A549 (cell line): ENCODE results near the gene TBL1XR1. TPM values are rescaled to one million over a fixed set of nuclear protein-coding genes. Genes with fewer than 3 reads are reported as not detected.

Experiments used
- ATAC-seq, 2 experiments: fragments of 200-7000 bp in 1 of 2; fragments of >200 bp in 1 of 2; cut with Nextera tagmentation in 1 of 2; cut with Tn5 transposase in 1 of 2; 3 replicates each; pipeline versions ENCODE4 v1.8.0 to v1.9.1; 2018 to 2020; ENCODE audit warnings: mild to moderate bottlenecking in 1 of 2, moderate library complexity in 1 of 2
- CTCF ChIA-PET: fragments of 300-600 bp; sonication (Branson Sonifier 250); formaldehyde crosslinking; extraction: SDS; loops from one replicate; lab custom pipeline; 2021; ENCODE audit warnings: antibody characterized with exemption, inconsistent platforms; lab: Yijun Ruan, JAX
- POLR2A ChIA-PET: fragments of 350-600 bp; formaldehyde crosslinking; extraction: SDS; loops from one replicate; lab custom pipeline; 2021; ENCODE audit warnings: antibody characterized with exemption, inconsistent platforms; lab: Yijun Ruan, JAX
- DNase-seq, 2 experiments: peaks; one replicate each; pipeline versions ENCODE4 v3.0.0 to v3.0.0-alpha.2; 2011 to 2016; ENCODE audit warnings: low read depth in 1 of 2, low spot score in 1 of 2
- FAIRE-seq: peaks from 2 replicates; lab custom pipeline; 2011; peaks lifted over from hg19 to GRCh38; lab: Jason Lieb, UNC
- H3K27ac ChIP-seq, 2 experiments: fragments of >200 bp; sonication (Bioruptor Twin); formaldehyde crosslinking; 3 replicates each; pipeline ENCODE4 v1.5.1; 2016 to 2017
- H3K4me1 ChIP-seq: fragments of >200 bp; sonication (Bioruptor Twin); formaldehyde crosslinking; 3 replicates; pipeline ENCODE4 v1.6.1; 2016
- H3K4me2 ChIP-seq: fragments of >200 bp; sonication (Bioruptor Twin); formaldehyde crosslinking; 3 replicates; pipeline ENCODE4 v1.6.1; 2016
- H3K4me3 ChIP-seq: fragments of >200 bp; sonication (Bioruptor Twin); formaldehyde crosslinking; 3 replicates; pipeline ENCODE4 v1.5.1; 2016
- H3K9me3 ChIP-seq: fragments of >200 bp; sonication (Bioruptor Twin); formaldehyde crosslinking; 3 replicates; pipeline ENCODE4 v1.6.1; 2016
- CBX8 ChIP-seq: fragments of 200-600 bp; sonication (generic); IDR thresholded peaks from 2 replicates; pipeline ENCODE4 v1.6.1; 2016
- CHD4 ChIP-seq: fragments of 200-600 bp; sonication (generic); IDR thresholded peaks from 2 replicates; pipeline ENCODE4 v1.6.1; 2016; ENCODE audit warnings: antibody characterized with exemption, mild to moderate bottlenecking, borderline replicate concordance
- GATA3 ChIP-seq: IDR thresholded peaks from 2 replicates; pipeline ENCODE4 v1.6.1; 2012; ENCODE audit warnings: borderline replicate concordance
- HDAC2 ChIP-seq: fragments of 200-600 bp; sonication (generic); IDR thresholded peaks from 2 replicates; pipeline ENCODE4 v1.6.1; 2016
- HOXA7 ChIP-seq: fragments of 250-450 bp; sonication (Bioruptor Pico); IDR thresholded peaks from 2 replicates; pipeline ENCODE4 v1.5.0; 2020; ENCODE audit warnings: mild to moderate bottlenecking, moderate library complexity
- HOXB13 ChIP-seq: fragments of 250-450 bp; sonication (Bioruptor Pico); IDR thresholded peaks from 2 replicates; pipeline ENCODE4 v1.5.0; 2020; ENCODE audit warnings: low read depth, mild to moderate bottlenecking, moderate library complexity
- KDM1A ChIP-seq: fragments of 200-600 bp; sonication (generic); IDR thresholded peaks from 2 replicates; pipeline ENCODE4 v1.6.1; 2016; ENCODE audit warnings: low read depth, mild to moderate bottlenecking
- MAFK ChIP-seq: fragments of 450-650 bp; IDR thresholded peaks from 2 replicates; pipeline ENCODE4 v1.6.1; 2014; ENCODE audit not compliant: partially characterized antibody
- NPAS2 ChIP-seq: fragments of 250-450 bp; sonication (Bioruptor Pico); IDR thresholded peaks from 2 replicates; pipeline ENCODE4 v1.8.0; 2022; ENCODE audit warnings: mild to moderate bottlenecking, moderate library complexity, borderline replicate concordance
- NR3C1 ChIP-seq: fragments of >200 bp; sonication (Bioruptor Twin); formaldehyde crosslinking; IDR thresholded peaks from 3 replicates; pipeline ENCODE4 v1.6.1; 2017
- PHF8 ChIP-seq: fragments of 200-600 bp; sonication (generic); IDR thresholded peaks from 2 replicates; pipeline ENCODE4 v1.6.1; 2016; ENCODE audit warnings: low read depth, mild to moderate bottlenecking, antibody characterized with exemption, moderate library complexity, borderline replicate concordance
- POLR2A ChIP-seq: IDR thresholded peaks from 2 replicates; pipeline ENCODE4 v1.6.1; 2012; ENCODE audit warnings: mild to moderate bottlenecking, low read length
- RARB ChIP-seq: fragments of 250-450 bp; sonication (Bioruptor Pico); IDR thresholded peaks from 2 replicates; pipeline ENCODE4 v1.8.0; 2021; ENCODE audit warnings: mild to moderate bottlenecking, moderate library complexity
- ZSCAN20 ChIP-seq: fragments of 250-450 bp; sonication (Bioruptor Pico); IDR thresholded peaks from 2 replicates; pipeline ENCODE4 v1.8.0; 2022; ENCODE audit warnings: mild to moderate bottlenecking, moderate library complexity
- WGBS: methylation state at CpG from one replicate; pipeline ENCODE4 v1.1.6; 2017; ENCODE audit errors: missing lambda C conversion rate; 5-methylcytosine and 5-hydroxymethylcytosine counted together
- polyA plus RNA-seq, 4 experiments: library from polyadenylated mRNA; depleted of rRNA in 3 of 4; stranded (reverse); fragments of >200 nt; fragmentation: RNase III in 1 of 4; extraction: RNeasy Plus Mini Kit Qiagen cat#74134 plus additional on column Dnase treatment in 1 of 4; gene quantifications; 2 replicates in 3 of 4; 3 replicates in 1 of 4; pipeline ENCODE4 v1.2.3, GENCODE V29; 2011 to 2017
- TF ChIP-seq, protein P1 (sequence below): fragments of 200-600 bp; sonication (generic); IDR thresholded peaks from 2 replicates; pipeline ENCODE4 v1.6.1; 2016; ENCODE audit warnings: antibody characterized with exemption, mild to moderate bottlenecking, moderate library complexity
- TF ChIP-seq, protein P2 (sequence below): fragments of 250-450 bp; sonication (Bioruptor Pico); IDR thresholded peaks from 2 replicates; pipeline ENCODE4 v1.5.0; 2021; ENCODE audit warnings: mild to moderate bottlenecking, moderate library complexity, borderline replicate concordance
- TF ChIP-seq, protein P3 (sequence below): IDR thresholded peaks from 2 replicates; pipeline ENCODE4 v1.6.1; 2012; ENCODE audit warnings: low read depth, borderline replicate concordance
- TF ChIP-seq, protein P4 (sequence below): fragments of >200 bp; sonication (Bioruptor Twin); formaldehyde crosslinking; IDR thresholded peaks from 2 replicates; pipeline ENCODE4 v1.6.1; 2016
- TF ChIP-seq, protein P5 (sequence below): fragments of 150-350 bp; IDR thresholded peaks from 2 replicates; pipeline ENCODE4 v1.6.1; 2014; ENCODE audit warnings: low read depth, mild to moderate bottlenecking, low read length
- TF ChIP-seq, protein P6 (sequence below): IDR thresholded peaks from 2 replicates; pipeline ENCODE4 v1.6.1; 2012
- TF ChIP-seq, protein P7 (sequence below): fragments of 250-450 bp; sonication (Bioruptor Pico); IDR thresholded peaks from 2 replicates; pipeline ENCODE4 v1.5.0; 2020; ENCODE audit warnings: low read depth, mild to moderate bottlenecking, moderate library complexity
- TF ChIP-seq, protein P8 (sequence below): fragments of >200 bp; sonication (Bioruptor Twin); formaldehyde crosslinking; IDR thresholded peaks from 3 replicates; pipeline ENCODE4 v1.6.1; 2016

TBL1XR1 gene
- polyA plus RNA-seq, 2 of the 4 experiments (the other 2 are of a cell fraction): 41.4 to 106 TPM

DNA sequence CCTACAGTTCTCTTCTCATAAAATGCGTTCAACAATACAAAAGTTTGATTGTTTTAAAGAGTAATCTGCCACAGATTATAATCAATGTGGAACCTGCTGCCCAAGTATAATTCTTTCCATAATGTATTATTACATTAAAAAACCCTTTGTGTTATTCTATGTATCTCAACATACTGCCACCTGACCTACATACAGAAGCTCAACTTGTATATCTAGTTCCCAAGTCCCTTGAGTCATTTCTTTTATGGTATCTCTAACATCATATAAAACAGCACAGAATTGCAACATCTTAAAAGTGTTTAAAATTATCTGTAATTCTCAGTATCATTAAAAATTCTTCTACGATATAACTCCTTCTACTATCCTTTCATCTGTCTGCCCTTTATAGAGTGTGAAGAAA lies 70.3 kb downstream of the TBL1XR1 start:
- peaks cover 7% of the 10 kb centered on the region; the same call in 1 of the 3 replicates for H3K9me3 ChIP-seq
- ATAC-seq: no peak
- H3K4me1 ChIP-seq: peaks cover 13% of the 10 kb centered on the region
- TF ChIP-seq CBX8 (no peak), HDAC2 (no peak), RARB (no peak), HOXB13 (CRISPR knock-in tag) (no peak), NR3C1 (no peak), POLR2A (no peak), MAFK (no peak), ZSCAN20 (no peak)
- TF ChIP-seq, protein P1, sequence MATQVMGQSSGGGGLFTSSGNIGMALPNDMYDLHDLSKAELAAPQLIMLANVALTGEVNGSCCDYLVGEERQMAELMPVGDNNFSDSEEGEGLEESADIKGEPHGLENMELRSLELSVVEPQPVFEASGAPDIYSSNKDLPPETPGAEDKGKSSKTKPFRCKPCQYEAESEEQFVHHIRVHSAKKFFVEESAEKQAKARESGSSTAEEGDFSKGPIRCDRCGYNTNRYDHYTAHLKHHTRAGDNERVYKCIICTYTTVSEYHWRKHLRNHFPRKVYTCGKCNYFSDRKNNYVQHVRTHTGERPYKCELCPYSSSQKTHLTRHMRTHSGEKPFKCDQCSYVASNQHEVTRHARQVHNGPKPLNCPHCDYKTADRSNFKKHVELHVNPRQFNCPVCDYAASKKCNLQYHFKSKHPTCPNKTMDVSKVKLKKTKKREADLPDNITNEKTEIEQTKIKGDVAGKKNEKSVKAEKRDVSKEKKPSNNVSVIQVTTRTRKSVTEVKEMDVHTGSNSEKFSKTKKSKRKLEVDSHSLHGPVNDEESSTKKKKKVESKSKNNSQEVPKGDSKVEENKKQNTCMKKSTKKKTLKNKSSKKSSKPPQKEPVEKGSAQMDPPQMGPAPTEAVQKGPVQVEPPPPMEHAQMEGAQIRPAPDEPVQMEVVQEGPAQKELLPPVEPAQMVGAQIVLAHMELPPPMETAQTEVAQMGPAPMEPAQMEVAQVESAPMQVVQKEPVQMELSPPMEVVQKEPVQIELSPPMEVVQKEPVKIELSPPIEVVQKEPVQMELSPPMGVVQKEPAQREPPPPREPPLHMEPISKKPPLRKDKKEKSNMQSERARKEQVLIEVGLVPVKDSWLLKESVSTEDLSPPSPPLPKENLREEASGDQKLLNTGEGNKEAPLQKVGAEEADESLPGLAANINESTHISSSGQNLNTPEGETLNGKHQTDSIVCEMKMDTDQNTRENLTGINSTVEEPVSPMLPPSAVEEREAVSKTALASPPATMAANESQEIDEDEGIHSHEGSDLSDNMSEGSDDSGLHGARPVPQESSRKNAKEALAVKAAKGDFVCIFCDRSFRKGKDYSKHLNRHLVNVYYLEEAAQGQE: no peak
- TF ChIP-seq, protein P2, sequence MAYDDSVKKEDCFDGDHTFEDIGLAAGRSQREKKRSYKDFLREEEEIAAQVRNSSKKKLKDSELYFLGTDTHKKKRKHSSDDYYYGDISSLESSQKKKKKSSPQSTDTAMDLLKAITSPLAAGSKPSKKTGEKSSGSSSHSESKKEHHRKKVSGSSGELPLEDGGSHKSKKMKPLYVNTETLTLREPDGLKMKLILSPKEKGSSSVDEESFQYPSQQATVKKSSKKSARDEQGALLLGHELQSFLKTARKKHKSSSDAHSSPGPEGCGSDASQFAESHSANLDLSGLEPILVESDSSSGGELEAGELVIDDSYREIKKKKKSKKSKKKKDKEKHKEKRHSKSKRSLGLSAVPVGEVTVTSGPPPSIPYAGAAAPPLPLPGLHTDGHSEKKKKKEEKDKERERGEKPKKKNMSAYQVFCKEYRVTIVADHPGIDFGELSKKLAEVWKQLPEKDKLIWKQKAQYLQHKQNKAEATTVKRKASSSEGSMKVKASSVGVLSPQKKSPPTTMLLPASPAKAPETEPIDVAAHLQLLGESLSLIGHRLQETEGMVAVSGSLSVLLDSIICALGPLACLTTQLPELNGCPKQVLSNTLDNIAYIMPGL (CRISPR knock-in tag): no peak
- TF ChIP-seq, protein P3, sequence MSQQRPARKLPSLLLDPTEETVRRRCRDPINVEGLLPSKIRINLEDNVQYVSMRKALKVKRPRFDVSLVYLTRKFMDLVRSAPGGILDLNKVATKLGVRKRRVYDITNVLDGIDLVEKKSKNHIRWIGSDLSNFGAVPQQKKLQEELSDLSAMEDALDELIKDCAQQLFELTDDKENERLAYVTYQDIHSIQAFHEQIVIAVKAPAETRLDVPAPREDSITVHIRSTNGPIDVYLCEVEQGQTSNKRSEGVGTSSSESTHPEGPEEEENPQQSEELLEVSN: no peak
- TF ChIP-seq, all 56 proteins: peak for 0
- POLR2A ChIA-PET: no interaction called here
- no peak overlapping the region for H3K27ac ChIP-seq
- H3K4me2 ChIP-seq: no peak overlapping the region
- CTCF ChIA-PET: interaction anchor here (1.2 kb wide), 1 partner anchor 27 kb away, joined by 4 read pairs; no protein-coding TSS in a partner anchor
- no peak for FAIRE-seq
- no peak overlapping the region for H3K4me3 ChIP-seq
- WGBS: 88% methylated on average over 2 of the region's 2 CpGs
- DNase-seq: no peak

DNA sequence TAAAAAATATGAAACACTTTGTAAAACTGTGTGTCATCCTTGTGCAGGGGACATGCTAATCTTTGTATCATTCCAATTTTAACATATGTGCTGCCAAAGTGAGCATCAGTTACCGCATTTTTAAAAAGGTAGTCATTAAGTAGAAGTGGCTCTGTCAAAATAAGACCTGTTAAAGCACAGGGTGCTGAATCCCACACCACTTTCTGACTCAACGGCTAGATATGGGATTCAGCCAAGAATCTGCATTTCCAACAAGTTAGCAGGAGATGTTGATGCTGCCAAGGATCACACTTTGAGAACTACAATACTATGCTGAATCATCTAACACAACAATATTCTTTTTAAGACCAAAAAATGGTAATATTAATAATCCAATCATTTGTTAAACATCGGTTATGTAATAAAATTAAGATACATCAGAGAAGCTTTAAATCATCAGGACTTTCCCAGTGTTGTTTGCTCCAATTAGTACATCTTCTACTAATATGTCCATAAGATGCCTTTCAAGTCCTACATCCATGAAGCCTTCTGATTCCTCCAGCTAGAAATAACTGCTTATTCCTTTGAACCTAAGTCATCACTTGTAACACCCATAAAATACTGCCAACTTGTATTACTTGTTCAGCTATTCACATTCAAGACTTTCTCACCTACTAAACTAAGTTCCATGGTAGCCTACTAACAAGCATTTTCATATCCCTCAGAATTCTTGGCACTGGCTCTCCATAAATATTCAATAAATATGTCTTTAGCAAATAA lies 71.1 kb downstream of the TBL1XR1 start:
- ChIA-PET POLR2A (no interaction called here), CTCF (interaction anchor here (1.2 kb wide), 1 partner anchor 28 kb away, joined by 4 read pairs; no protein-coding TSS in a partner anchor)
- 54% methylated on average over 3 of the region's 3 CpGs for WGBS
- ATAC-seq (no peak), DNase-seq (no peak), FAIRE-seq (no peak)
- peaks cover 12% of the 10 kb centered on the region; the same call in 1 of the 3 replicates for H3K9me3 ChIP-seq
- 0 out of 3 replicates have a peak overlapping the region, but pooled peaks have one; percentile 11 for H3K4me2 ChIP-seq
- TF ChIP-seq NPAS2: no peak
- TF ChIP-seq PHF8: no peak
- TF ChIP-seq CHD4: no peak
- TF ChIP-seq, protein P4, sequence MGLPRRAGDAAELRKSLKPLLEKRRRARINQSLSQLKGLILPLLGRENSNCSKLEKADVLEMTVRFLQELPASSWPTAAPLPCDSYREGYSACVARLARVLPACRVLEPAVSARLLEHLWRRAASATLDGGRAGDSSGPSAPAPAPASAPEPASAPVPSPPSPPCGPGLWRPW: no peak
- H3K27ac ChIP-seq: no peak overlapping the region
- peaks cover 13% of the 10 kb centered on the region for H3K4me1 ChIP-seq
- no peak overlapping the region for H3K4me3 ChIP-seq

DNA sequence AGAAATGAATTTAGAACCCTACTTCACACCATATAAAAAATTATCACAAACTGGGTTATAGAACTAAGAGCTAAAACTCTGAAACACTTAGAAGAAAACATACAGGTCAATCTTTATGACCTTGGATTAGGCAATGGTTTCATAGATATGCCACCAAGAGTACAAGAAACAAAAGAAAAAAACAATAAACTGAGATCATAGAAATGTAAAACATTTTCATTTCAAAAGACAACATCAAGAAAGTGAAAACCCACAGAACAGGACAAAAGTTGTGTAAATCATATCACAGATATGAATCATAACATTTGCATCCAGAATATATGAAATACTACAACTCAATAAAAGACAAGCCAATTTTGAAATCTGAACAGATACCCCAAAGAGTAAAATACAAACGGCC lies 72.4 kb downstream of the TBL1XR1 start:
- Histone ChIP-seq H3K9me3 (peaks cover 12% of the 10 kb centered on the region; the same call in 1 of the 3 replicates), H3K4me1 (peaks cover 13% of the 10 kb centered on the region), H3K4me3 (no peak overlapping the region), H3K27ac (no peak overlapping the region), H3K4me2 (no peak overlapping the region)
- DNase-seq (no peak), ATAC-seq (no peak), FAIRE-seq (no peak)
- no peak for TF ChIP-seq HOXB13 (CRISPR knock-in tag)
- TF ChIP-seq, protein P5, sequence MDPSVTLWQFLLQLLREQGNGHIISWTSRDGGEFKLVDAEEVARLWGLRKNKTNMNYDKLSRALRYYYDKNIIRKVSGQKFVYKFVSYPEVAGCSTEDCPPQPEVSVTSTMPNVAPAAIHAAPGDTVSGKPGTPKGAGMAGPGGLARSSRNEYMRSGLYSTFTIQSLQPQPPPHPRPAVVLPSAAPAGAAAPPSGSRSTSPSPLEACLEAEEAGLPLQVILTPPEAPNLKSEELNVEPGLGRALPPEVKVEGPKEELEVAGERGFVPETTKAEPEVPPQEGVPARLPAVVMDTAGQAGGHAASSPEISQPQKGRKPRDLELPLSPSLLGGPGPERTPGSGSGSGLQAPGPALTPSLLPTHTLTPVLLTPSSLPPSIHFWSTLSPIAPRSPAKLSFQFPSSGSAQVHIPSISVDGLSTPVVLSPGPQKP: no peak
- no peak for TF ChIP-seq KDM1A
- TF ChIP-seq MAFK: no peak
- TF ChIP-seq, protein P6, sequence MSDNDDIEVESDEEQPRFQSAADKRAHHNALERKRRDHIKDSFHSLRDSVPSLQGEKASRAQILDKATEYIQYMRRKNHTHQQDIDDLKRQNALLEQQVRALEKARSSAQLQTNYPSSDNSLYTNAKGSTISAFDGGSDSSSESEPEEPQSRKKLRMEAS: no peak
- no peak for TF ChIP-seq HOXA7
- TF ChIP-seq, protein P7, sequence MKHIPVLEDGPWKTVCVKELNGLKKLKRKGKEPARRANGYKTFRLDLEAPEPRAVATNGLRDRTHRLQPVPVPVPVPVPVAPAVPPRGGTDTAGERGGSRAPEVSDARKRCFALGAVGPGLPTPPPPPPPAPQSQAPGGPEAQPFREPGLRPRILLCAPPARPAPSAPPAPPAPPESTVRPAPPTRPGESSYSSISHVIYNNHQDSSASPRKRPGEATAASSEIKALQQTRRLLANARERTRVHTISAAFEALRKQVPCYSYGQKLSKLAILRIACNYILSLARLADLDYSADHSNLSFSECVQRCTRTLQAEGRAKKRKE: no peak
- TF ChIP-seq, protein P8, sequence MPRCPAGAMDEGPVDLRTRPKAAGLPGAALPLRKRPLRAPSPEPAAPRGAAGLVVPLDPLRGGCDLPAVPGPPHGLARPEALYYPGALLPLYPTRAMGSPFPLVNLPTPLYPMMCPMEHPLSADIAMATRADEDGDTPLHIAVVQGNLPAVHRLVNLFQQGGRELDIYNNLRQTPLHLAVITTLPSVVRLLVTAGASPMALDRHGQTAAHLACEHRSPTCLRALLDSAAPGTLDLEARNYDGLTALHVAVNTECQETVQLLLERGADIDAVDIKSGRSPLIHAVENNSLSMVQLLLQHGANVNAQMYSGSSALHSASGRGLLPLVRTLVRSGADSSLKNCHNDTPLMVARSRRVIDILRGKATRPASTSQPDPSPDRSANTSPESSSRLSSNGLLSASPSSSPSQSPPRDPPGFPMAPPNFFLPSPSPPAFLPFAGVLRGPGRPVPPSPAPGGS: no peak
- TF ChIP-seq GATA3: no peak
- ChIA-PET POLR2A (no interaction called here), CTCF (no interaction called here)
- WGBS: 59% methylated on average over 1 of the region's 1 CpG
